Gastrocnemius medialis (tissue), 4 donors: ENCODE measurements around the gene NUDT8. TPM values are rescaled to one million over a fixed set of nuclear protein-coding genes. Genes with fewer than 3 reads are reported as not detected.
"Not testable (repeated sequence)": the region's sequence is repeated elsewhere in the genome, so short reads cannot be mapped to it uniquely, and the experiment has no call there.

ENCODE experiments used
- ATAC-seq, 2 donors: fragments of 150-250 bp; one replicate each; pipeline ENCODE4 v1.9.1; 2016
- DNase-seq, 2 donors: peaks; one replicate each; pipeline ENCODE4 v3.0.0-alpha.2; 2019
- H3K27ac ChIP-seq, 4 donors: fragments of 200-600 bp; sonication (generic); 1 replicate in 1 of 4; 2 replicates in 3 of 4; pipeline ENCODE4 v1.5.1; 2016 to 2018; ENCODE audit warnings: mild to moderate bottlenecking in 2 of 4, moderate library complexity in 1 of 4
- H3K27me3 ChIP-seq, 3 donors: fragments of 200-600 bp; sonication (generic) in 2 of 3; 1 replicate in 1 of 3; 2 replicates in 2 of 3; pipeline versions ENCODE4 v1.5.1 to v1.6.0; 2016 to 2019; ENCODE audit warnings: mild to moderate bottlenecking in 1 of 3, moderate library complexity in 1 of 3
- H3K36me3 ChIP-seq, 2 donors: fragments of 200-600 bp; sonication (generic) in 1 of 2; one replicate each; pipeline ENCODE4 v1.5.1; 2017 to 2018
- H3K4me1 ChIP-seq, 2 donors: fragments of 200-600 bp; sonication (generic) in 1 of 2; one replicate each; pipeline ENCODE4 v1.5.1; 2016 to 2017; ENCODE audit warnings: mild to moderate bottlenecking in 2 of 2
- H3K4me3 ChIP-seq, 4 donors: fragments of 200-600 bp; sonication (generic) in 3 of 4; 1 replicate in 1 of 4; 2 replicates in 3 of 4; pipeline ENCODE4 v1.5.1; 2016 to 2019; ENCODE audit warnings: mild to moderate bottlenecking in 2 of 4
- H3K9me3 ChIP-seq, 3 donors: fragments of 200-600 bp; sonication (generic) in 2 of 3; 1 replicate in 1 of 3; 2 replicates in 2 of 3; pipeline ENCODE4 v1.5.1; 2016 to 2019
- POLR2A ChIP-seq, 2 donors: fragments of 450-650 bp; IDR thresholded peaks; one replicate each; pipeline ENCODE4 v1.6.1; 2017; ENCODE audit warnings: antibody characterized with exemption in 2 of 2, mild to moderate bottlenecking in 2 of 2, moderate library complexity in 2 of 2
- in situ Hi-C, 4 donors: fragments of 200-750 bp; cut with MboI; loops; one replicate each; pipeline versions ENCODE4 v1.15.0 to v1.8.0; 2017; ENCODE audit warnings: low sequenced_read_pairs in 4 of 4
- intact Hi-C: fragments of 100-400 bp; cut with DNase I; formaldehyde crosslinking; loops from one replicate; pipeline ENCODE4 v1.15.1; 2023; ENCODE audit warnings: low total_unique reads
- total RNA-seq, 4 donors: library from RNA; depleted of rRNA; stranded (reverse); fragments of >200 nt; gene quantifications; one replicate each; pipeline versions ENCODE4 v1.1.0 to v1.2.3, GENCODE V29; 2016
- TF ChIP-seq, protein P1 (sequence below), 5 experiments: fragments of 450-650 bp in 3 of 5; fragments of 200-600 bp in 2 of 5; sonication (generic) in 2 of 5; IDR thresholded peaks in 4 of 5; conservative IDR thresholded peaks in 1 of 5; 1 replicate in 4 of 5; 2 replicates in 1 of 5; pipeline ENCODE4 v1.5.1; 2016 to 2019; ENCODE audit warnings: antibody characterized with exemption in 5 of 5, mild to moderate bottlenecking in 3 of 5, moderate library complexity in 3 of 5

Gene NUDT8
- total RNA-seq, 4 donors from 2014 or later = 23.3 to 42.4 (median 36.2) TPM

DNA sequence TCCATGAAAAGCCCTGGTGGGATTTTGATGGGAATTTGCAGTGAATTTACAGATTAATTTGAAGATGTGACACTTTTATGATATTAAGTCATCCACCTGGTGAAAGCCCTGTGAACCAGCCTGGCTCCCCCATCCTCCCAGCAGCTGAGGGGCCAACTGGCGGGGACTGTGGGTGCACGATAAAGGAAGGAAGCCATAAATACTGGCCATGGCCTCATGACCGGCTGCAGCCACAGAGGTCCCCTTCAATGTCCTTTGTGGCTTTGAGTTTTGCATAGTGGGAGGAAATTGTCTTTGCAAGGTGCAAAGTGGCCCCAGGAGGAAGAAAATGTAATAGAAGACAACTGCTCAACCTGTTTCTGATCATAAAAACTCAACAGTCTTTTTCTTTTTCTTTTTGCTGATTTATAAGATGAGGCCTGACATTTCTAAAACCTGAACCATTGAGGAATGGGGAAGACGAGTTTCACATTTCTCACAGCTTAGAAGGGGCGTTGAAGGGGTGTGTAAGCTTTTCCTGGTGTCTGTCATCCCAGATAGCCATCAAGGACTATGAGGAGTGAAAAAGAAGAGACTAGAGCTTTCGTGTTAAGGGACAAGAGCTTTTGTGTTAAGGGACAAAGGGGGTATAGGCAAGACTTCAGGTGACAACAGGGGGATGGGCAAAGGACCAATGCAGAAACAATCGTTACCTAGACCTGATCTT lies 29.3 kb downstream of the NUDT8 start:
- H3K4me1 ChIP-seq = no peaks in the 10 kb centered on the region
- H3K27me3 ChIP-seq = peaks cover 0 to 3% (median 0%) of the 10 kb centered on the region in 3 donors
- no peak overlapping the region for H3K27ac ChIP-seq
- in situ Hi-C loops (no loop called here), intact Hi-C loops (no loop called here)
- DNase-seq (no peak), ATAC-seq (no peak)
- H3K4me3 ChIP-seq = no peak overlapping the region
- H3K9me3 ChIP-seq = no peaks in the 10 kb centered on the region
- TF ChIP-seq, protein P1, sequence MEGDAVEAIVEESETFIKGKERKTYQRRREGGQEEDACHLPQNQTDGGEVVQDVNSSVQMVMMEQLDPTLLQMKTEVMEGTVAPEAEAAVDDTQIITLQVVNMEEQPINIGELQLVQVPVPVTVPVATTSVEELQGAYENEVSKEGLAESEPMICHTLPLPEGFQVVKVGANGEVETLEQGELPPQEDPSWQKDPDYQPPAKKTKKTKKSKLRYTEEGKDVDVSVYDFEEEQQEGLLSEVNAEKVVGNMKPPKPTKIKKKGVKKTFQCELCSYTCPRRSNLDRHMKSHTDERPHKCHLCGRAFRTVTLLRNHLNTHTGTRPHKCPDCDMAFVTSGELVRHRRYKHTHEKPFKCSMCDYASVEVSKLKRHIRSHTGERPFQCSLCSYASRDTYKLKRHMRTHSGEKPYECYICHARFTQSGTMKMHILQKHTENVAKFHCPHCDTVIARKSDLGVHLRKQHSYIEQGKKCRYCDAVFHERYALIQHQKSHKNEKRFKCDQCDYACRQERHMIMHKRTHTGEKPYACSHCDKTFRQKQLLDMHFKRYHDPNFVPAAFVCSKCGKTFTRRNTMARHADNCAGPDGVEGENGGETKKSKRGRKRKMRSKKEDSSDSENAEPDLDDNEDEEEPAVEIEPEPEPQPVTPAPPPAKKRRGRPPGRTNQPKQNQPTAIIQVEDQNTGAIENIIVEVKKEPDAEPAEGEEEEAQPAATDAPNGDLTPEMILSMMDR (IDR thresholded peaks at IDR 0.05 in 4 of 5, conservative IDR thresholded peaks at IDR 0.05 in 1 of 5) = no peak
- TF ChIP-seq POLR2A (IDR thresholded peaks at IDR 0.05) = no peak
- no peaks in the 10 kb centered on the region for H3K36me3 ChIP-seq

DNA sequence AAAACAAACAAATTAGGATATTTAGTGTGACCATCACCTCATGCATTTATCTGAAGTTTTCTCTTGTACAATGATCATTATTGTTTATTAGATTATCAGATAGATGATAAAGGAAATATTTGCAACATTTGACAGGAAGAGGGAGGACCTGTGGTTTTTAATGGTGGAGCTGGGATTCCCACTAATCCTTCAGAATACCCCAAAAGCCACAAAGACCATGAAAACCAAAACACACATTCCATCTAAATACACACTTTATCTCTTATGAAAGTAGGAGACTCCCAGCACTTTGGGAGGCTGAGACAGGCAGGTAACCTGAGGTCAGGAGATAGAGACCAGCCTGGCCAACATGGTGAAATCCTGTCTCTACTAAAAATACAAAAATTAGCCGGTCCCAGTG lies 30.6 kb downstream of the NUDT8 start:
- TF ChIP-seq, protein P1 (IDR thresholded peaks at IDR 0.05 in 4 of 5, conservative IDR thresholded peaks at IDR 0.05 in 1 of 5) = no peak
- no peak for TF ChIP-seq POLR2A (IDR thresholded peaks at IDR 0.05)
- Histone ChIP-seq H3K27me3 (peaks cover 0 to 3% (median 0%) of the 10 kb centered on the region in 3 donors), H3K27ac (no peak overlapping the region), H3K4me1 (no peaks in the 10 kb centered on the region), H3K4me3 (no peak overlapping the region), H3K36me3 (no peaks in the 10 kb centered on the region), H3K9me3 (no peaks in the 10 kb centered on the region)
- in situ Hi-C loops (no loop called here), intact Hi-C loops (no loop called here)
- ATAC-seq (no peak), DNase-seq (no peak)

DNA sequence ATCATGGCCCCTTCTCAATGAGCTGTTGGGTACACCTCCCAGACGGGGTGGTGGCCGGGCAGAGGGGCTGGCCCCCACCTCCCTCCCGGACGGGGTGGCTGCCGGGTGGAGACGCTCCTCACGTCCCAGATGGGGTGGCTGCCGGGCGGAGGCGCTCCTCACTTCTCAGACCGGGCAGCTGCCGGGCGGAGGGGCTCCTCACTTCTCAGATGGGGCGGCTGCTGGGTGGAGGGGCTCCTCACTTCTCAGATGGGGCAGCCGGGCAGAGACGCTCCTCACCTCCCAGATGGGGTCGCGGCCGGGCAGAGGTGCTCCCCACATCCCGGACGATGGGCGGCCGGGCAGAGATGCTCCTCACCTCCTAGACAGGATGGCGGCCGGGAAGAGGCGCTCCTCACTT lies 31.8 kb downstream of the NUDT8 start:
- H3K27ac ChIP-seq, H3K27me3 ChIP-seq, H3K4me1 ChIP-seq, H3K36me3 ChIP-seq, in situ Hi-C loops, H3K9me3 ChIP-seq, H3K4me3 ChIP-seq, ATAC-seq, DNase-seq, intact Hi-C loops: not testable (repeated sequence)

DNA sequence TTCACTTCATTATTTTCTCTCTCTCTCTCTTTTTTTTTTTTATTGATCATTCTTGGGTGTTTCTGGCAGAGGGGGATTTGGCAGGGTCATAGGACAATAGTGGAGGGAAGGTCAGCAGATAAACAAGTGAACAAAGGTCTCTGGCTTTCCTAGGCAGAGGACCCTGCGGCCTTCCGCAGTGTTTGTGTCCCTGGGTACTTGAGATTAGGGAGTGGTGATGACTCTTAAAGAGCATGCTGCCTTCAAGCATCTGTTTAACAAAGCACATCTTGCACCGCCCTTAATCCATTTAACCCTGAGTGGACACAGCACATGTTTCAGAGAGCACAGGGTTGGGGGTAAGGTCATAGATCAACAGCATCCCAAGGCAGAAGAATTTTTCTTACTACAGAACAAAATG lies 32.3 kb downstream of the NUDT8 start:
- H3K36me3 ChIP-seq, in situ Hi-C loops, H3K27ac ChIP-seq, H3K4me1 ChIP-seq, H3K27me3 ChIP-seq, H3K4me3 ChIP-seq, DNase-seq, H3K9me3 ChIP-seq, ATAC-seq, intact Hi-C loops: not testable (repeated sequence)

DNA sequence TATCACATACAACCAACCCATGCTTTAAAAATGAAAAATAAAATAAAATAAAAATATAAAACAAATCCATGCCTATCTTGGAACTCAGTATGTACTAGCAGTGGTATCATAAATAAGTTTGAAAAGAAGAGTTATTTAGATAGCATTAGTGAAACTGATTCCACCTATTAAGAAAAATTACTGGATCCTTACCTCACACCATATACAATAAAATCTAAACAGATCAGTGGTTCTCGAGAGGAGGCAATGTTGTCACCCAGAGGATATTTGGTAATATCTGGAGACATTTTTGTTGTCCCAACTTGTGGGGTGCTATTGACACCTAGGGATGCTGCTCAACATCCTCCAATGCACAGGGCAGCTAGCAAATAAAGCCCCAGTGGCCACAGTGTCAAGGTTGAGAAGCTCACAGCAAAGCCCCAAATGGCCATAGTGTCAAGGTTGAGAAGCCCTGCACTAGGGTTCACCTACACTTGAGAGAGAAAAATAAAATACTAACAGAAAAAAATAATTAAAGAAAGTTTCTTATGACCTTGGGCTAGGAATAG lies 32.9 kb downstream of the NUDT8 start:
- in situ Hi-C loops (no loop called here), intact Hi-C loops (no loop called here)
- no peak overlapping the region for H3K27ac ChIP-seq
- ATAC-seq (no peak), DNase-seq (no peak)
- no peak for TF ChIP-seq POLR2A (IDR thresholded peaks at IDR 0.05)
- TF ChIP-seq, protein P1 (IDR thresholded peaks at IDR 0.05 in 4 of 5, conservative IDR thresholded peaks at IDR 0.05 in 1 of 5) = no peak
- no peak overlapping the region for H3K4me3 ChIP-seq
- H3K27me3 ChIP-seq = peaks cover 0 to 3% (median 0%) of the 10 kb centered on the region in 3 donors
- no peaks in the 10 kb centered on the region for H3K36me3 ChIP-seq
- H3K4me1 ChIP-seq = no peaks in the 10 kb centered on the region
- H3K9me3 ChIP-seq = no peaks in the 10 kb centered on the region
